GM19438 (cell line): ENCODE data around the gene PLK3.

Experiments used
- ATAC-seq: cut with Tn5 transposase; IDR thresholded peaks from one replicate; pipeline ENCODE4 v1.9.1; 2021; ENCODE audit warnings: low read depth; ENCODE audit not compliant: unreplicated experiment

The PLK3 gene

GRCh38 chr1:44849575-44850132, 49.5 kb downstream of the PLK3 start:
- no peak for ATAC-seq

GRCh38 chr1:44851308-44851707, 51.1 kb downstream of the PLK3 start:
- ATAC-seq: no peak

- no peak for ATAC-seq
Observed at GRCh38 chr1:44853201-44853600, 53.0 kb downstream of the PLK3 start.

GRCh38 chr1:44854970-44855369, 54.8 kb downstream of the PLK3 start:
- ATAC-seq: no peak
